Activated CD8-positive, alpha-beta memory T cell treated with anti-CD3 and anti-CD28 coated beads for 1 hour (primary cell): ENCODE data around the gene INPP5A.

Experiments used
- DNase-seq, 2 donors: peaks; one replicate each; pipeline ENCODE4 v3.0.0-alpha.2; 2020; ENCODE audit warnings: low read depth in 1 of 2; ENCODE audit errors: extremely low read depth in 1 of 2

The INPP5A gene

GRCh38 chr10:132624847-132625471, 87.4 kb downstream of the INPP5A start:
- DNase-seq, result no peak

GRCh38 chr10:132626019-132626760, 88.6 kb downstream of the INPP5A start:
- DNase-seq, result no peak

- no peak for DNase-seq
Observed at GRCh38 chr10:132626761-132627665, 89.4 kb downstream of the INPP5A start.

- DNase-seq, result no peak
Observed at GRCh38 chr10:132627666-132628531, 90.3 kb downstream of the INPP5A start.

- DNase-seq, result no peak
Observed at GRCh38 chr10:132628966-132629900, 91.6 kb downstream of the INPP5A start.

GRCh38 chr10:132630156-132630555, 92.6 kb downstream of the INPP5A start:
- DNase-seq, result no peak

- DNase-seq, result no peak
Observed at GRCh38 chr10:132630666-132631337, 93.2 kb downstream of the INPP5A start.

GRCh38 chr10:132631338-132631735, 93.8 kb downstream of the INPP5A start:
- DNase-seq, result no peak

- DNase-seq, result no peak
Observed at GRCh38 chr10:132632091-132632561, 94.5 kb downstream of the INPP5A start.

GRCh38 chr10:132632851-132633684, 95.5 kb downstream of the INPP5A start:
- no peak for DNase-seq

GRCh38 chr10:132634241-132634946, 96.8 kb downstream of the INPP5A start:
- DNase-seq, result no peak

- no peak for DNase-seq
Observed at GRCh38 chr10:132634947-132635271, 97.3 kb downstream of the INPP5A start.

- no peak for DNase-seq
Observed at GRCh38 chr10:132636358-132636757, 98.8 kb downstream of the INPP5A start.

GRCh38 chr10:132637477-132638129, 100.0 kb downstream of the INPP5A start:
- no peak for DNase-seq

GRCh38 chr10:132638130-132638515, 100.5 kb downstream of the INPP5A start:
- no peak for DNase-seq

- DNase-seq, result no peak
Observed at GRCh38 chr10:132639470-132639869, 101.9 kb downstream of the INPP5A start.
